ENCODE measurements around the gene ULK2.
"Not testable (repeated sequence)": the region's sequence is repeated elsewhere in the genome, so short reads cannot be mapped to it uniquely, and the experiment has no call there.

The ULK2 gene

DNA sequence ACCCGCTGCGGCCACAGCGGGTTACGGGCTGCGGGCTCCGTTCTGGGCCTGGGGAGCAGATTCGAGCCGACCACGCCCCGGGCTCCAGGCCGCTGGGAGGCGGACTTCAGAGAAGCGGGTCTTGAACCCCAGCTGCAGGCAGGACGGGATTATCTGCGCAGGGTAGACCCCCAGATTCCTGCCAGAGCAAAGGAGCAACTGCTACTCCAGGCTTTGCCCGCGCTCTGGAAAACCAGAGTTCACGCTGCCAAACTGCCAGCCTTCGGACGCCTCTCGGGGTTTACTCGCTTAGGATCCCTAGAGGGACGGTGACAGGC lies 301 bp upstream of the ULK2 start:
- in situ Hi-C loops (cut with MboI; ENCODE audit: low sequenced_read_pairs): no loop called here

DNA sequence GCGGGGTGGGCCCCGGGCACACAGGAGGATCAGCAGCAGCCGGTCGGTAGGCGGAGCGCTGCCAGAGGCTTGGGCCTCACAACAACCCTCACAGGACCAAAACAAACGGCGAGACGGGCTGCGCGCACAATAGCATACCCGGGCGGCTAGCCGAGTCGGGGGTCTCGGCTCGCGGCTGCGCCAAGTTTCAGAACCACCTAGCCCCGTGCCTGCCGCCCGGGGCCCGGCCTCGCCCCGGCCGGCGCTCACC lies 732 bp downstream of the ULK2 start:
- in situ Hi-C loops (cut with MboI; ENCODE audit: low sequenced_read_pairs): no loop called here

DNA sequence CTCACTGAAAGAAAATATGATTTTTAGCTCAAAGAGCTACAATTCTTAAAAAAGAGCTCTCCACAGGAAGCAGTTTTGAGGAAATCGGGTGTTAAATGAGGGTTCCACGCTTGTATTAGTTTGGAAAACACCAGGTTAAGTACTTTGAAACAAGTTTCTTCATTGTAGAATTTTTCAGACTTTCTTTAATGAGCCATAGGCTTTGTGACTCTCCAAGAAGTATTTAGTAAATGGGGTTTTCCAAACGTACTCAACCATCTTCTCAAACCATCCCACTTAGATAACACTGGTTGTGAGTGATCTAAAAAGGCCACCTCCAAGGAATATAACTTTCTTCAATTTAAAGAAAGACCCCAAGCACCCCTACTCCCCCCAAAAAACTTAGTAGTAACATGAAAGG lies 2.7 kb downstream of the ULK2 start:
- in situ Hi-C loops (cut with MboI; ENCODE audit: low sequenced_read_pairs): no loop called here

DNA sequence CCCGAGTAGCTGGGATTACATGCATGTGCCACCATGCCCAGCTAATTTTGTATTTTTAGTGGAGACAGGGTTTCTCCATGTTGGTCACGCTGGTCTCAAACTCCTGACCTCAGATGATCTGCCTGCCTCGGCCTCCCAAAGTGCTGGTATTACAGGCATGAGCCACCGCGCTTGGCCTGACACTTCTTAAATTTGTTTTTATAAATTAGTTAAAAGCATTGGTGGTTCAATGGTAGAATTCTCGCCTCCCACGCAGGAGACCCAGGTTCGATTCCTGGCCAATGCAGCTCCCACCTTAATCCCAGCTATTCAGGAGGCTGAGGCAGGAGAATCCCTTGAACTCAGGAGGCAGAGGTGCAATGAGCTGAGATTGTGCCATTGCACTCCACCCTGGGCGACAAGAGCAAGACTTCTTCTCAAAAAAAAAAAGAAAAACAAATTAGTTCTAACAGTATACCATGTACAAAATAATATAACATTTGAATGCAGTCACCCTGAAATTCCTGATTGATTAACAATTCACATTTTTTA lies 7.0 kb downstream of the ULK2 start:
- in situ Hi-C loops (cut with MboI; ENCODE audit: low sequenced_read_pairs): not testable (repeated sequence)

DNA sequence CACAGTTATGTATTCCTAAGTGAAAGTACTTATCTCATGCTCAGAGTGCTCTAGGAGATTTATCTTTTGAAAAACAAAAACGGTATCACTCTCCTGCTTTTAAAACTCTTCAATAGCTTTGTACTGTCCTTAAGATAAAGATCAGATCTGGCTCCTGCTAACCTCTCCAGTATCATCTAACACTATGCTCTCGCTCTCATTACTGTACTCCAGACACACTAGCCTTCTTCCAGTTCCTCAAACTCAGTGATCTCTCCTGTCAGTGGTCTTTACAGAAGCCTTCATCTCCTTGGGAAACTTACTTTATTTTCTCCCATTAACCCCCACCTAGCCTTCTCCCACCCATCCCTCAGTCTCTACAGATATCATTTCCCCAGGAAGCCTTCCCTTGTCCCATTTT lies 10.1 kb downstream of the ULK2 start:
- in situ Hi-C loops (cut with MboI; ENCODE audit: low sequenced_read_pairs): no loop called here

DNA sequence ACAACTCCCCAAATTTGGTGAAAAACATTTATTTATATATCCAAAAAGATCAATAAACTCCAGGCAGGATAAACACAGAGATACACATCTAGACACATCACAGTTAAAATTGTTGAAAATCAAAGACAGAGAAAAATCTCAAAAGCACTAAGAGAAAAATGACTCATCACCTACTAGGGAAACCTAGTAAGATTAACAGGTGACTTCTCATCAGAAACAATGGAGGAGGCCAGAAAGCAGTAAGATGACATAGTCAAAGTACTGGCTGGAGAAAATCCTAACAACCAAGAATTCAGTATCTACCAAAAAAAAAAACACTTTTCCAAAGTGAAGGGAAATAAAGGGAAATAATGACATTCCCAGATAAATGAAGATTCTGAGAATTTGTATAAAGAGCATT lies 33.8 kb downstream of the ULK2 start:
- in situ Hi-C loops (cut with MboI; ENCODE audit: low sequenced_read_pairs): no loop called here

DNA sequence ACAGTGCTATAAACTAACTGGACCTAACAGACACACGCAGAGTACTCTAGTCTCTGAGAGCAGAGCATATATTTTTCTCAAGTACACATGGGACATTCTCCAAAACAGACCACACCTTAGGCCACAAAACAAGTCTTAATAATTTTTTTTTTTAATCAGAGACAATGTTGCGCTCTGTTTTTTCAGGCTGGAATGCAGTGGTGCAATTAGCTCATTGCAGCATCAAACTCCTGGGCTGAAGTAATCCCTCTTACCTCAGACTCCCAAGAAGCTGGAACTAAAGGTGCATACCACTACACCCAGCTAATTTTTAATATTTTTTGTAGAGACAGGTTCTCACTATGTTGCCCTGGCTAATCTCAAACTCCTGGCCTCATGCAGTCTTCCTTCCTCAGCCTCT lies 37.7 kb downstream of the ULK2 start:
- in situ Hi-C loops (cut with MboI; ENCODE audit: low sequenced_read_pairs): no loop called here

DNA sequence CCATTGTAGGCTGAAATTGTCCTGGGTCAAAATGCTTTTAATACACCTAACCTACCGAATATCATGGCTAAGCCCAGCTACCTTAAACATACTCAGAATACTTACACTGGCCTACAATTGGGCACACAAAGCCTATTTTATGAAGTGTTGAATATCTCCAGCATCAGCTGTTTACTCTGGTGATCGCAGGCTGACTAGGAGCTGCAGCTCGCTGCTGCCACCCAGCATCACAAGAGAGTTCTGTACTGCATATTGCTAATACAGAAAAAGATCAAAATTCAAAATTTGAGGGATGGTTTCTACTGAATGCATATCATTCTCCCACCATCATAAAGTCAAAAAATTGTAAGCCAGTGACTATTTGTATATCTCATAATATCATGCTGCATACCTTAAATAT lies 55.3 kb downstream of the ULK2 start:
- in situ Hi-C loops (cut with MboI; ENCODE audit: low sequenced_read_pairs): no loop called here

DNA sequence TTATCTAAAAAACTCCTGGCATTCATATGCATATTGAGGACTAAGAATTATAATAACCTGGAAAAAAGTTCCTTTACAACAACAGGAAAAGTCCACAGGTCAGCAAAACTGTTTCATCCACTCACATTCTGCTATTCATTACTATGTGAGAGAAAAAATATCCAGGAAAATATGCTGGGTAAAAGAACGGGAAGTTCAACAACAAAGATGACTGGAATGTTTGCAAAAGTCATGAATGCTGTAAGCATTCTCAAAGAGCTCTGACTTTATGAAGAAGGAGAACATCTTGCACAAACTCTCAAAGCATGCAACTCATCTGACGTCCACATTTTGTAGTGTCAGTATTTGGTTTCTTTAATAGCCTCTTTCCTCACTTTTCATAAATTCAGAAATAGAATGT lies 62.7 kb downstream of the ULK2 start:
- in situ Hi-C loops (cut with MboI; ENCODE audit: low sequenced_read_pairs): no loop called here

DNA sequence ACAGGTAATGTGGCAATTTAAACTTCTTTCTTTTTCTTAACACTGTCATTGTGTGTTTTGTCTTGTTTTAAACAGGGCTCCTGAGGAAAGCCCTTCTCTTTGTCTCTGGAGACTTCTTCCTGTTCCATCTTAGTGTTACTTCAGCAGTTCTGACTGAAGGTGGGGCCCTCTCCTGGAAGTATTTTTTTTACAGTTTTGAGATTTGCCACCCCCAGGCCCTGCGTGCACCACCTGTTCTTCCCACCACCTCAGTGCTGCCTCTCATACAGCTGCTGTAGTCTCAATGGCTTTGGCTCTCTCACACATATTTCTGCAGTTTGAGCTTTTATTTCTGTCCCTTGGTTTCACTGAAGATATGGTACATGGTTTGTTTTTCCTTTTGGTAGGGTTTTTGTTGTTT lies 67.2 kb downstream of the ULK2 start:
- in situ Hi-C loops (cut with MboI; ENCODE audit: low sequenced_read_pairs): no loop called here

DNA sequence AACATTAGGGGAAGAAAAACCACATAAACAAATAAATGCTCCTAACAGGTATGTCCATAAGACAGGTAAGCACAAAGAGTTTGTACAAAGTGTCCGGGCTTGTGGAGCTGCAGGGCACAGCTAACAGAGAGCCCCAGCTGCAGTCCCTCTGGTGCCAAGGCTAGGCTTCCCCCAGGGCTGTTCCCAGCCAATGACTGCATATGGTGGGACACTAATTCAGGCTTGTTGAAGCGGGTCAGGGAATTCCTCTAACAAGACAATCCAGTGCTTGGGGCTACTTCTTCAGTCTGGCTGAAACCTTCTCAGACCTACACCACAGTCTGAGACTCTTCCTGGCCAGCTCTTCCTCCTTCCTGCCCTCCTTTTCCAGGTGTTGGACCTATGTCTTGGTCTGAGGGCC lies 67.9 kb downstream of the ULK2 start:
- in situ Hi-C loops (cut with MboI; ENCODE audit: low sequenced_read_pairs): no loop called here

DNA sequence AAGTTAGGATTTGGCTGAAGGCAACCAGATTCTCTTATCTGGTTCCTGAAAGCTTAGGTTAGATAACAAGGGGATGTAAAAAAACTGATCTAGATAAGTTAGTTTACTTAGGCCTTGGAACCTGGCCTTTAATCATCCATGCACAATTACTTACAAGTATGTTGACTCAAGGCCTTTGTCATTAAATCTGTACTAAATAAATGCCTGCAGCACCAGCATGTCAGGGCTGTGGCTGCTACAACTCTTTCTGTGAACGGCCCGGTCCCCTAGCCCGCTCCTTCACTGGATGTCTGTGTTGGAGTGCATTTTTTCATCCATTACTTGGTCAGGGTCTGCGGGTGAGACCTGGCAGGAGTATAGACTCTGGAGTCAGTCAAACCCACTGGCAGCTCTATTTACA lies 71.3 kb downstream of the ULK2 start:
- in situ Hi-C loops (cut with MboI; ENCODE audit: low sequenced_read_pairs): no loop called here

DNA sequence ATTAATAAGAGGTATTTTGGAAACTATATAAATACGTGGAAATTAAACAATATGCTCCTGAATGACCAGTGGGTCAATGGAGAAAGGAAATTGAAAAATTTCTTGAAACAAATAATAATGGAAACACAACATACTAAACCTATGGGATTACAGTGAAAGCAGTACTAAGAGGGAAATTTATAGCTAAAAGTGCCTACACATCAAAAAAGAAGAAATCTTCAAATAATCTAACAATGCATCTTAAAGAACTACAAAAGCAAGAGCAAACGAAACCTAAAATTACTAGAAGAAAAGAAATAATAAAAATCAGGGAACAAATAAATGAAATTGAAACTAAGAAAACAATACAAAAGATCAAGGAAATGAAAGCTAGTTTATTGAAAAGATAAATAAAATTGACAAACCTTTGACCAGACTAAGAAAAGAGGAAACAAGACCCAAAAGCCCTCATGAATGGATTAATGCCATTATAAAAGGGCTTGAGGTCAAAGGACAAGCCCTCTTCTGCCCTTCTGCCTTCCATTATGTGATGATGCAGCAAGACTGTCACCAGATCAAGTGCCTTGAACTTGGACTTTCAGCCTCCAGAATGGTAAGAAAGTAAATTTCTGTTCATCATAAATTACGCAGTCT lies 75.7 kb downstream of the ULK2 start:
- in situ Hi-C loops (cut with MboI; ENCODE audit: low sequenced_read_pairs): no loop called here

DNA sequence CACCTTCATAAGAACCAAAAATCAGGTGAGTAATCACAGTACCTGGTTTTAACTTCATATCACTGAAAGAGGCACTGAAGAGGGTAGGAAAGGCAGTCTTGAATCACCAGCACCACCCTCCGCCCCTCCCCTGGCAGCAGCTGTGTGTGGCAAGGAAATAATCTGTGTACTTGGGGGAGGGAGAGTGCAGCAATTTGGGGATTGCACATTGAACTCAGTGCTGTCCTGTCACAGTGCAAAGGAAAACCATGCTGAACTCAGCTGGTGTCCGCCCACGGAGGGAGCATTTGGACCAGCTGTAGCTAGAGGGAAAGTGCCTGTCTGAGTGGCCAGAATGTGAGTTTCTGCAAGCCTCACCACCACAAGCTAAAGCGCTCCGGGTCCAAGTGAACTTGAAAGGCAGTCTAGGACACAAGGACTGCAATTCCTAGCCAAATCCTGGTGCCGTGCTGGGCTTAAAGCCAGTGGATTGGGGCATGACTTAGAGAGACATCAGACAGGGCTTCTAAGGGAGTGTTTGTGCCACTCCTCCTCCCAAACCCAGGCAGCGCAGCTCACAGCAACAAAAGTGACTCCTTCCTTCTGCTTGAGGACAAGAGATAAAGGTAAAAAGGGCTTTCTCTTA lies 79.9 kb downstream of the ULK2 start:
- in situ Hi-C loops (cut with MboI; ENCODE audit: low sequenced_read_pairs): no loop called here

DNA sequence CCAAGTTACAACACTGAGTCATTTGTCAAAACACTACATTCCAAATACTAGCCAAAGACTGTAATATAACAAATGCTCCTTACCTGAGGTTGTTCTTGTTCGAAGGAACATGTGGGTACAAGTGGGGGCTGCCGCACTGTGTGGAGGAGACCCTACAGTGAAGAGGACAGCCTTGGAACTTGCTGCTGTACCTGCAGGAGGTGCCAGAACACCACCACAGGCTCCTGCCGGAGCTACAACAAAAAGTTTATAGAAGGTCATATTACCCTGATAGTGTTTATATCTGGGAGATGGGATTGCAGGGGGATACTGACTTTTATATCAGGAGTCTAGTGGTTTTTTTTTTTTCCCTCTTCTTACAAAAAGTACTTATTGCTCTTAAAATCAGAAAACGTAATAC lies 81.9 kb downstream of the ULK2 start:
- in situ Hi-C loops (cut with MboI; ENCODE audit: low sequenced_read_pairs): no loop called here

DNA sequence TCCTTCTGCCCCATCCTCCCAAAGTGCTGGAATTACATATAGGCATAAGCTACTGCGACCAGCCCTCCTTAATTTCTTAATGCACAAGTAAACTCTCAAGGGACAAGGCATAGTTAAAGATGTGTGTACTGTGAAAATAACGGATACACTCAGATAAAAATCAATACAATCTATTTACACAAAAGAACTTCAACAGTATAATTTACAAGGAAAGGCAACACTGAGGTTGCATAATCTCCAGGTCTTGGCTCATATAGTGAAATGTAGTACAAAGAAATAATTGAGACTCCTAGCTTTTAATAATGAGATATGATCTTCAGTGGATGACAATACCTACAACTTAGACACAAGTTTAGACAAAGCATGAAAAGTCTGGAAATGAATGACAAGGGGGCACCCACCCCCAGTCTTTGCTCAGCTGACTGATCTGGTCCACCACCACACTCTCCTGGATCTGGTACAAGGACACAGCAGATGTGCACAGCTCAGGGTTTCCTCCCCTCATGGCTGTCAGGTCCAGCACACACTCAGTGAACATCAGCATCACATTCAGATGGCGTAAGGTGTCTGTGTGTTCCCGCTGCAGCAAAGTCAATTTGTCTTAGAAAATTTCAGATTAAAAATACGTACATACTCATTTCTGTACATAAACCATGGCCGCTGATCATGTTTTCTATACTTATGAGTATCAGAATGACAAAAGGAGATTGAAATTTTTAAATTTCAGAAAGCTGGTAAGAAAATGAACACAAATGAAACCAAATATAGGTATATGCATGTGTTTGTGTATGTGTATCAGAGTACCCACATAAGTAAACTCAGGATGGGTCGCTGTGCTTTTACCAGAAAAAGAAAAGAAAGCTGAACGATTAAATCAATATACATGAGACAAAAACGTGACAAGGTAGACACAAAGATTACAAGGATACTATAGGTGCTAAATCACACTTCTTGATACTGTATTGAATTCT lies 86.0 kb downstream of the ULK2 start:
- in situ Hi-C loops (cut with MboI; ENCODE audit: low sequenced_read_pairs): no loop called here

DNA sequence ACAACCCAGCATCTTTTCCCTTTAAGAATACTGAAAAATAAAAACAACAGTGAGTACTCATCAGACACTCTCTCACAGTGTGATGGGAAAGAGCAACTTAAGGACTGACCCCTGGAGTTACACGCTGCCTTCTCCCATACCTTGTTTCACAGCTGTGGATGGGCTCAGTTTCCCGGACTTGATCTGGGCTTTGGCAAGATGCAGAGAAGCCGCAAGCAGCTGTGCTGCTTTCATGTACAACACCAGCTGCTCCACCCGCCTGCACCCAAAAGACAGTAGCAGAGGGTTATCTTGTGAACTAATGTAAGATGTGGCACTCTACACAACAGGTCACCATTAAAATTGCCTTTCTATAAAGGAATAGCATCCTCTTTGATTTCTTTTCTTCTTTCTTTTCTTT lies 86.9 kb downstream of the ULK2 start:
- in situ Hi-C loops (cut with MboI; ENCODE audit: low sequenced_read_pairs): no loop called here

DNA sequence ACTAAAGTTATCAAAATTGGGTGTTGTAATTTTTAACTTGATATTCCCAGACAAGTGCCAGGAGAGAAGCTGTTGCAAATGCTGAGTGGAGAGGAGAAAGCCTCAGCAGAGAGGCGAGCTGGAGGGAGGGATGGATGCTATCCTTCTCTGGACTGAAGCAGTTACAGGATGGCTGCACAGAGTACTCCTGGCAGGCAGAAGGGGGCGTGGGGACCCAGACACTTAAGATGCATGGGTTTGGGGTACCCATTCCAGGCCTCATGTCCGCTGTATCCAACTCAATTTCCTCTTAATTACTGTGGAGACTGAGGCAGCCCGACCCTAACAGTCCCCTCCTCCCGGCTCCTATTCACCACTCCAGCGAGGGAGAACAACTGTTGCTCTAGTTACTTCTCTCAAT lies 94.2 kb downstream of the ULK2 start:
- in situ Hi-C loops (cut with MboI; ENCODE audit: low sequenced_read_pairs): no loop called here

DNA sequence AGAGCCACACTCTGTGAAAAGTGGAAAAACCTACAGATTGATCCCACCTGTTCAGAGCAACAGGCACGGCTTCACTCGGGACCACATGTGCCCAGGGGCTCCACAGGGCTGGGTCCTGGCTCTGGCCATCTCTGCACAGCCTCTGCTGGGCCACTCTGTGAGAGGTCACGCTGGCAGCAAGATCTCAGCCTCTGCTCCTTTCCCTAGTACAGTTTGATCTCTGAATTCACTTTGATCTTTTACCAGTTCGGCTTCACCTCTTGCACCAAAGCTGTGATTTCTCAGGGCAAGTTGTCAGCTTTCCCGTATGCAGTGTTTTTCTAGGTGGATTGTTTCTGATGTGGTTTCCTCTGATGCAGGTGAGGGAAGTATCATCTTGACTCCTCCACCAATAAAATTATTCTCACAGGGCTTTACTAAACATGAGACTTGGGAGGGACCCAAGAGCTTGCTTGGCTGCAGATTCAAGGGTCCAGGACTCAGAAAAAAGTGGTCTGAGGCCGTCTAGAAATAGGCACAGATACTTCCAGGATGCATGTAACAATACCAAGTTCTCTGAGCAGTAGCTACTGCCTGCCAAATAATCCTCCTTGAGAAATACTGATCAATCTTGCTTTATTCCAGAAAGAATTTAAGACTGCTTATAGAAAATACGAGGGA lies 95.6 kb downstream of the ULK2 start:
- in situ Hi-C loops (cut with MboI; ENCODE audit: low sequenced_read_pairs): no loop called here

DNA sequence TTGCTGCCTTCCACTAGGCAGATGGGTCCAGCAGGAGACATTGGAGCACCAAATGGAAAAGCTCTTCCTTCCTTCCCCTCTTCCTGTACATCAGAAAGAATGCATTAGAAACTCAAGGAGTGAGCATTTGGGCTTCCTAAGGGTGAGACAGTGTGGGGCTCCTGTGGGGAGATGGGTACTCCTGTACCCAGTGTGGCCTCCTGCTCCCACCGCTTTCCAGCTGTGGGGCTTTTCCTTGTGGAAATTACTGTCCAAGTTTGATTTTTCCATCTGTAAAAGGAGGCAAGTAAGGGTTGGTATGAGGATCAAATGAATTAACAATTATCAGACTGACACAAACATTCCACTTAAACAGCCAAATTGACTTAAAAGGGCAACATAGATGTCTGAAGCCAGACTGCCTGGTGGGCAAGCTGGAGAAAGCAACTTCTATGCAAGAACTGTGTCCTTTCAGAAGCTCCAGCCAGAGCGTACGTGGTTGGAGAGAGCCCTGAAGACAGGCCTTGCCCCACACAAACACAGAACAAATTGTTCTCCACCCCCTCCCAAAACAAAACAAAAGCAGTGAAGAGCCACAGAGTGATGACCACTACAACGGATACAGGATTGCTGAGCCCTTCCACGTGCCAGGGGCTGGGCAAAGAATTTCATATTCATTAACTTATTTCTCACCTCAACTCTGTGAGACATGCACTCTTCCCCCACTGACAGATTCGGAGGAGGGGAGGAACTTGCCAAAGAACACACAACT lies 96.6 kb downstream of the ULK2 start:
- in situ Hi-C loops (cut with MboI; ENCODE audit: low sequenced_read_pairs): no loop called here

All from HL-60/S4 (cell line).